HG03135 (cell line): ENCODE data around the gene FETUB.

Experiments used
- ATAC-seq: cut with Tn5 transposase; IDR thresholded peaks from one replicate; pipeline ENCODE4 v1.9.1; 2021; ENCODE audit warnings: mild to moderate bottlenecking, moderate library complexity; ENCODE audit not compliant: unreplicated experiment

Gene FETUB

GRCh38 chr3:186612721-186613636 lies 27.2 kb upstream of the FETUB start, which contains the start of gene AHSG:
TSS of gene AHSG (plus strand) at chr3:186613060. CDS start at chr3:186613142, 82 bp downstream.
- ATAC-seq: no peak

GRCh38 chr3:186613637-186614265 lies 26.4 kb upstream of the FETUB start:
- ATAC-seq: no peak

GRCh38 chr3:186614266-186614596 lies 26.0 kb upstream of the FETUB start:
- ATAC-seq: no peak

GRCh38 chr3:186614597-186615483 lies 25.4 kb upstream of the FETUB start:
- ATAC-seq: peak; percentile 74

GRCh38 chr3:186616299-186616617 lies 23.9 kb upstream of the FETUB start:
- ATAC-seq: no peak

GRCh38 chr3:186617036-186617946 lies 22.9 kb upstream of the FETUB start:
- ATAC-seq: peak; percentile 89

GRCh38 chr3:186618318-186618938 lies 21.8 kb upstream of the FETUB start:
- no peak for ATAC-seq

- no peak for ATAC-seq
These were observed 20.4 kb upstream of the FETUB start for GRCh38 chr3:186619787-186620212.

GRCh38 chr3:186620213-186621092 lies 19.7 kb upstream of the FETUB start:
- no peak for ATAC-seq

- no peak for ATAC-seq
These were observed 18.1 kb upstream of the FETUB start for GRCh38 chr3:186621894-186622650.

GRCh38 chr3:186622651-186623310 lies 17.4 kb upstream of the FETUB start:
- ATAC-seq: no peak

GRCh38 chr3:186624598-186624997 lies 15.6 kb upstream of the FETUB start:
- ATAC-seq: no peak

GRCh38 chr3:186625600-186626042 lies 14.6 kb upstream of the FETUB start:
- no peak for ATAC-seq

GRCh38 chr3:186626254-186626847 lies 13.8 kb upstream of the FETUB start:
- ATAC-seq: no peak

GRCh38 chr3:186627852-186628414 lies 12.3 kb upstream of the FETUB start:
- ATAC-seq: no peak

GRCh38 chr3:186628756-186629155 lies 11.4 kb upstream of the FETUB start:
- ATAC-seq: no peak
